ENCODE results near the gene RFX2.

RFX2 gene

GRCh38 chr19:5993201-5993600, 117.1 kb downstream of the RFX2 start:
- H3K4me3 ChIP-seq (ENCODE audit: low read depth, low read length): no peak overlapping the region
- in situ Hi-C loops (cut with HindIII; ENCODE audit: low sequenced_read_pairs): no loop called here
- TF ChIP-seq CTCF (IDR thresholded peaks at IDR 0.05; ENCODE audit: low read depth, low read length): no peak
- DNase-seq (ENCODE audit: low read depth, low spot score): no peak

GRCh38 chr19:5992756-5993155, 117.5 kb downstream of the RFX2 start:
- in situ Hi-C loops (cut with HindIII; ENCODE audit: low sequenced_read_pairs): no loop called here
- no peak for DNase-seq (ENCODE audit: low read depth, low spot score)
- no peak overlapping the region for H3K4me3 ChIP-seq (ENCODE audit: low read depth, low read length)
- TF ChIP-seq CTCF (IDR thresholded peaks at IDR 0.05; ENCODE audit: low read depth, low read length): no peak

GRCh38 chr19:5991244-5991838, 119.0 kb downstream of the RFX2 start:
- in situ Hi-C loops (cut with HindIII; ENCODE audit: low sequenced_read_pairs): no loop called here
- no peak for DNase-seq (ENCODE audit: low read depth, low spot score)
- no peak for TF ChIP-seq CTCF (IDR thresholded peaks at IDR 0.05; ENCODE audit: low read depth, low read length)
- no peak overlapping the region for H3K4me3 ChIP-seq (ENCODE audit: low read depth, low read length)

- no peak for DNase-seq (ENCODE audit: low read depth, low spot score)
- in situ Hi-C loops (cut with HindIII; ENCODE audit: low sequenced_read_pairs): no loop called here
- H3K4me3 ChIP-seq (ENCODE audit: low read depth, low read length): no peak overlapping the region
- TF ChIP-seq CTCF (IDR thresholded peaks at IDR 0.05; ENCODE audit: low read depth, low read length): no peak
Observed at GRCh38 chr19:5990289-5990797, 120.0 kb downstream of the RFX2 start.

- no peak overlapping the region for H3K4me3 ChIP-seq (ENCODE audit: low read depth, low read length)
- no peak for DNase-seq (ENCODE audit: low read depth, low spot score)
- no peak for TF ChIP-seq CTCF (IDR thresholded peaks at IDR 0.05; ENCODE audit: low read depth, low read length)
- in situ Hi-C loops (cut with HindIII; ENCODE audit: low sequenced_read_pairs): no loop called here
Observed at GRCh38 chr19:5989388-5990074, 120.8 kb downstream of the RFX2 start.

GRCh38 chr19:5988517-5989387, 121.5 kb downstream of the RFX2 start:
- TF ChIP-seq CTCF (IDR thresholded peaks at IDR 0.05; ENCODE audit: low read depth, low read length): no peak

More at GRCh38 chr19:5988517-5989387, 121.5 kb downstream of the RFX2 start:
- no peak for DNase-seq (ENCODE audit: low read depth, low spot score)
- in situ Hi-C loops (cut with HindIII; ENCODE audit: low sequenced_read_pairs): no loop called here
- no peak overlapping the region for H3K4me3 ChIP-seq (ENCODE audit: low read depth, low read length)

Measured in astrocyte of the spinal cord (primary cell).